Bronchial smooth muscle cell (primary cell): Measurements from ENCODE around the gene UGT1A4. TPM values are rescaled to one million over a fixed set of nuclear protein-coding genes. Genes with fewer than 3 reads are reported as not detected.

Source experiments
- total RNA-seq: library from RNA; depleted of rRNA; stranded (reverse); fragments of >200 nt; gene quantifications from 2 replicates; pipeline ENCODE4 v1.2.1, GENCODE V29; 2014

Gene UGT1A4
- total RNA-seq, result under 0.01 TPM in 1 of 2 replicates, not detected in the other

DNA sequence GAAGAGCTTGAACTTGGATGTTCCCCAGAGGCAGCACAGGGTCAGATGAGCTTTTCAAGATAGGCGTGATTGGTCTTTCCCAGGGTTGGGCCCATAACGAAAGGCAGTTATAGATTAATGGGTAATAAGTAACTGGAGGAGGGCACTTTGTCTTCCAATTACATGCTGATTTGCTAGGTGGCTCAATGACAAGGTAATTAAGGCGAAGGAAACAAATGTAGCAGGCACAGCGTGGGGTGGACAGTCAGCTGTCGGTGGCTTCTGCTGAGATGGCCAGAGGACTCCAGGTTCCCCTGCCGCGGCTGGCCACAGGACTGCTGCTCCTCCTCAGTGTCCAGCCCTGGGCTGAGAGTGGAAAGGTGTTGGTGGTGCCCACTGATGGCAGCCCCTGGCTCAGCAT lies at the start of gene UGT1A4:
Gene UGT1A4, plus strand, starts transcription at position 185 of the 400 bp plus-strand sequence. Its CDS starts 85 bp downstream, at position 270.

GRCh38 chr2:233671290-233672161 lies 47.0 kb upstream of the UGT1A4 start, which contains the start of gene UGT1A9:
Gene UGT1A9, plus strand, starts transcription at chr2:233671898. Its CDS starts 37 bp downstream, at chr2:233671935.

GRCh38 chr2:233681521-233682099 lies 36.9 kb upstream of the UGT1A4 start, which contains the start of gene UGT1A7:
Gene UGT1A7, plus strand, starts transcription at chr2:233681901. Its CDS starts 37 bp downstream, at chr2:233681938.

DNA sequence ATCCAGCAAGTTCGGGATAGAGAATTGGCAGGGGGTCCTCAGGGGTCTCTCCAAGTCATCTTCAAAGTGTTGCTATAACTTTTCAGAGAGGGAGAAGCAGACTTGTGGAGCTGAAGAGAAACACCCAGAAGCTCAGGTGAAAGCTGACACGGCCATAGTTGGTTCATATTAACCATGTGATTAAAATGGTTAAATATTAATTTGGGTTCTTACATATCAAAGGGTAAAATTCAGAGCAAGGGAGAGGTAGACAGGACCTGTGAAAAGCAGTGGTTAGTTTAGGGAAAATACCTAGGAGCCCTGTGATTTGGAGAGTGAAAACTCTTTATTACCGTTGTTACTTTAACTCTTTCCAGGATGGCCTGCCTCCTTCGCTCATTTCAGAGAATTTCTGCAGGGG lies 25.9 kb upstream of the UGT1A4 start, which contains the start of gene UGT1A6:
Gene UGT1A6, plus strand, starts transcription at position 243 of the 400 bp plus-strand sequence. Its CDS starts 115 bp downstream, at position 358.

DNA sequence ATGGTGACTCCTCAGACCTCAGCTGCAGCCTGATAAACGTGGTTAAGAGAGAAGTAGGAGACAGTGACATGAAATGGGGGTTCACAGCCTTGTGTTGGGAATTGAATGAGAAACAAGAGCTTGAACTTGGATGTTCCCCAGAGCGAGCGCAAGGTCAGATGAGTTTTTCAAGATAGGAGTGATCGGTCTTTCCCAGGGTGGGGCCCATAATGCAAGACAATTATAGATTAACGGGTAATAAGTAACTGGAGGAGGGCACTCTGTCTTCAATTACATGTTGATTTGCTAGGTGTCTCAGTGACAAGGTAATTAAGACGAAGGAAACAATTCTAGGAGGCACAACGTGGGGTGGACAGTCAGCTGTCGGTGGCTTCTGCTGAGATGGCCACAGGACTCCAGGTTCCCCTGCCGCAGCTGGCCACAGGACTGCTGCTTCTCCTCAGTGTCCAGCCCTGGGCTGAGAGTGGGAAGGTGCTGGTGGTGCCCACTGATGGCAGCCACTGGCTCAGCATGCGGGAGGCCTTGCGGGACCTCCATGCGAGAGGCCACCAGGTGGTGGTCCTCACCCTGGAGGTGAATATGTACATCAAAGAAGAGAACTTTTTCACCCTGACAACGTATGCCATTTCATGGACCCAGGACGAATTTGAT lies 5.8 kb upstream of the UGT1A4 start, which contains the start of gene UGT1A5:
Gene UGT1A5, plus strand, starts transcription at position 297 of the 651 bp plus-strand sequence. Its CDS starts 85 bp downstream, at position 382.

GRCh38 chr2:233728723-233729301 lies 10.3 kb downstream of the UGT1A4 start, which contains the start of gene UGT1A3:
Gene UGT1A3, plus strand, starts transcription at chr2:233729042. Its CDS starts 85 bp downstream, at chr2:233729127.

GRCh38 chr2:233760043-233760442 lies 41.5 kb downstream of the UGT1A4 start, which contains the start of gene UGT1A1:
Gene UGT1A1, plus strand, starts transcription at chr2:233760270. Its CDS starts 18 bp downstream, at chr2:233760288.

GRCh38 chr2:233778030-233778429 lies 59.5 kb downstream of the UGT1A4 start, which contains the start of gene MROH2A:
Gene MROH2A, plus strand, starts transcription at chr2:233778330. Its CDS starts 1,029 bp downstream, at chr2:233779359.

Other genes with a start within 250 kb of the UGT1A4 start
- gene USP40, start 152.0 kb upstream of the UGT1A4 start, total RNA-seq, result 27.0 and 29.0 TPM in 2 replicates
- not detected in 2 replicates for gene UGT1A8, start 101.1 kb upstream of the UGT1A4 start, total RNA-seq
- gene UGT1A10, start 82.3 kb upstream of the UGT1A4 start, total RNA-seq, result not detected in 2 replicates
- not detected in 2 replicates for gene UGT1A9, start 46.8 kb upstream of the UGT1A4 start, total RNA-seq
- gene UGT1A7, start 36.8 kb upstream of the UGT1A4 start, total RNA-seq, result not detected in 2 replicates
- gene UGT1A6, start 25.8 kb upstream of the UGT1A4 start, total RNA-seq, result not detected in 2 replicates
- gene UGT1A5, start 5.8 kb upstream of the UGT1A4 start, total RNA-seq, result not detected in 2 replicates
- gene UGT1A3, start 10.3 kb downstream of the UGT1A4 start, total RNA-seq, result not detected in 2 replicates
- not detected in 2 replicates for gene UGT1A1, start 41.5 kb downstream of the UGT1A4 start, total RNA-seq
- under 0.01 TPM in 1 of 2 replicates, not detected in the other for gene MROH2A, start 59.6 kb downstream of the UGT1A4 start, total RNA-seq
- gene HJURP, start 135.8 kb downstream of the UGT1A4 start, total RNA-seq, result 0.26 and 3.0 TPM in 2 replicates
- gene TRPM8, start 198.6 kb downstream of the UGT1A4 start, total RNA-seq, result 0.47 TPM in 1 of 2 replicates, not detected in the other